Islet of Langerhans (tissue), 1 donor: ENCODE measurements around the gene C8G.

Source experiments
- FAIRE-seq: peaks from one replicate; lab custom pipeline; 2011; peaks lifted over from hg19 to GRCh38; lab: Jason Lieb, UNC

Gene C8G

GRCh38 chr9:136969150-136969549, 24.1 kb downstream of the C8G start:
- FAIRE-seq: no peak

- FAIRE-seq: no peak
These were observed 24.7 kb downstream of the C8G start for GRCh38 chr9:136969774-136970173.

GRCh38 chr9:136970361-136970760, 25.3 kb downstream of the C8G start:
- no peak for FAIRE-seq

- FAIRE-seq: no peak
These were observed 26.7 kb downstream of the C8G start for GRCh38 chr9:136971746-136972145.

GRCh38 chr9:136972335-136972734, 27.3 kb downstream of the C8G start:
- no peak for FAIRE-seq

GRCh38 chr9:136972743-136973142, 27.7 kb downstream of the C8G start:
- FAIRE-seq: no peak

GRCh38 chr9:136973618-136974617, 28.9 kb downstream of the C8G start:
- no peak for FAIRE-seq

GRCh38 chr9:136974817-136975535, 29.9 kb downstream of the C8G start:
- no peak for FAIRE-seq

GRCh38 chr9:136975644-136976043, 30.6 kb downstream of the C8G start:
- no peak for FAIRE-seq

- no peak for FAIRE-seq
These were observed 32.2 kb downstream of the C8G start, which contains the start of gene PTGDS for GRCh38 chr9:136977223-136977622. Gene PTGDS, plus strand, starts transcription at chr9:136977504. Its CDS starts 75 bp downstream, at chr9:136977579.

GRCh38 chr9:136977649-136978072, 32.6 kb downstream of the C8G start:
- FAIRE-seq: no peak

GRCh38 chr9:136978073-136978864, 33.2 kb downstream of the C8G start:
- FAIRE-seq: no peak

GRCh38 chr9:136978865-136979544, 34.0 kb downstream of the C8G start:
- FAIRE-seq: no peak

GRCh38 chr9:136979769-136980587, 34.9 kb downstream of the C8G start:
- FAIRE-seq: no peak

- no peak for FAIRE-seq
These were observed 35.8 kb downstream of the C8G start for GRCh38 chr9:136980669-136981478.

GRCh38 chr9:136981588-136982231, 36.7 kb downstream of the C8G start:
- no peak for FAIRE-seq

GRCh38 chr9:136982232-136983051, 37.4 kb downstream of the C8G start, which contains the start of gene LCNL1:
Gene LCNL1, plus strand, starts transcription at chr9:136982993. Its CDS starts 594 bp downstream, at chr9:136983587.
- FAIRE-seq: no peak

- no peak for FAIRE-seq
These were observed 38.1 kb downstream of the C8G start for GRCh38 chr9:136983167-136983566.
